HK-2 (cell line): ENCODE results near the gene ADGRV1.
"Not testable (repeated sequence)": the region's sequence is repeated elsewhere in the genome, so short reads cannot be mapped to it uniquely, and the experiment has no call there.

Experiments used
- DNase-seq: peaks from one replicate; pipeline ENCODE4 v3.0.0-alpha.2; 2018; ENCODE audit not compliant: unreplicated experiment

ADGRV1 gene

DNA sequence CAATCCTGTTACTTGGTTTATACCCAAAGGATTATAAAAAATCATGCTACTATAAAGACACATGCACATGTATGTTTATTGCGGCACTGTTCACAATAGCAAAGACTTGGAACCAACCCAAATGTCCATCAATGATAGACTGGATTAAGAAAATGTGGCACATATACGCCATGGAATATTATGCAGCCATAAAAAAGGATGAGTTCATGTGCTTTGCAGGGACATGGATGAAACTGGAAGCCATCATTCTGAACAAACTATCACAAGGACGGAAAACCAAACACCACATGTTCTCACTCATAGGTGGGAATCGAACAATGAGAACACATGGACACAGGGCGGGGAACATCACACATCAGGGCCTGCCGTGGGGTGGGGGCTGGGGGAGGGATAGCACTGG lies 34.5 kb downstream of the ADGRV1 start:
- not testable (repeated sequence) for DNase-seq

DNA sequence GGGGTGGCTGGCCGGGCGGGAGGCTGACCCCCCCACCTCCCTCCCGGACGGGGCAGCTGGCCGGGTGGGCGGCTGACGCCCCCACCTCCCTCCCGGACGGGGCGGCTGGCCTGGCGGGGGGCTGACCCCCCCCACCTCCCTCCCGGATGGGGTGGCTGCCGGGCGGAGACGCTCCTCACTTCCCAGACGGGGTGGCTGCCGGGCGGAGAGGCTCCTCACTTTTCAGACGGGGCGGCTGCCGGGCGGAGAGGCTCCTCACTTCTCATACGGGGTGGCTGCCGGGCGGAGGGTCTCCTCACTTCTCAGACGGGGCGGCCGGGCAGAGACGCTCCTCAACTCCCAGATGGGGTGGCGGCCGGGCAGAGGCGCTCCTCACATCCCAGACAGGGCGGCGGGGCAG lies 37.2 kb downstream of the ADGRV1 start:
- DNase-seq = not testable (repeated sequence)

DNA sequence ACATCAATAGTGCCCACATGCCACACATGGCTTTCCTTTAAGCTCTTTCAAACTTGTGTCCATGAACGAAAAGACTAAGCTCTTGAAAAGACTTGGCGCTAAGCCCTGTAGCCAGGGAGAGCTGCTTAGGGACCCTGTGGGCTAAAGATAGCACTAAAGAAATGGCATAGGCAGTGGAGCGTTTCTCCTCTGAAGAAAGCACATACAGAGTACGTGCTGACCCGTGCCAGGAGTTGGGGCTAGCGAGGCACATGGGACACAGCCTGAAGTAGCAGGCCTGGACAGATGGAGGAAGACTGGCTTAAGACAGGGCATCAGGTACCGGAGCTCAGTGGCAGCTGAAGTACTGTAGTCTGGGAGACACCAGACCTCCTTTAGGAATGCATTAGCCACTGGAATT lies 39.7 kb downstream of the ADGRV1 start:
- DNase-seq = no peak

GRCh38 chr5:90600307-90600706 lies 41.7 kb downstream of the ADGRV1 start:
- not testable (repeated sequence) for DNase-seq

GRCh38 chr5:90601468-90601867 lies 42.9 kb downstream of the ADGRV1 start:
- DNase-seq = no peak

DNA sequence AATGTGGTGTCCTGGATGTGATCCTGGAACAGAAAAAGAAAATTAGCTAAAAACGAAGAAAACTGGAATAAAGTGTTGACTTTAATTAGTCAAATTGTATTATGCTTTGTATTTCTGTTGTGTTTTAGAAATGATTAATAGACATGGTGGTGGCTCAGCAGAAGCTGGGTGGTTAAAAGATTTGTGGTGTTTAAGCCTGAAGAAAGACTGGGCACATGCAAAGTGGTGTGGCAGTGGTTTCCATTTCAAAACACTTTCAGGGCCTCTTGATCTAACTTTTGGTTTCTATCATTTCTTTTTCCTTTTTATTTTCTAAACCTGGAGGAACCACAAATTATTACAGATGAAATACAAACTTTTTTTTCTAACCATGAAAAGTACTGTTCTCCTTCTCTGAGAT lies 44.1 kb downstream of the ADGRV1 start:
- DNase-seq = no peak

- no peak for DNase-seq
Observed at GRCh38 chr5:90606539-90606938, 47.9 kb downstream of the ADGRV1 start.

GRCh38 chr5:90612919-90613318 lies 54.3 kb downstream of the ADGRV1 start:
- no peak for DNase-seq

GRCh38 chr5:90613459-90613858 lies 54.9 kb downstream of the ADGRV1 start:
- DNase-seq = no peak

DNA sequence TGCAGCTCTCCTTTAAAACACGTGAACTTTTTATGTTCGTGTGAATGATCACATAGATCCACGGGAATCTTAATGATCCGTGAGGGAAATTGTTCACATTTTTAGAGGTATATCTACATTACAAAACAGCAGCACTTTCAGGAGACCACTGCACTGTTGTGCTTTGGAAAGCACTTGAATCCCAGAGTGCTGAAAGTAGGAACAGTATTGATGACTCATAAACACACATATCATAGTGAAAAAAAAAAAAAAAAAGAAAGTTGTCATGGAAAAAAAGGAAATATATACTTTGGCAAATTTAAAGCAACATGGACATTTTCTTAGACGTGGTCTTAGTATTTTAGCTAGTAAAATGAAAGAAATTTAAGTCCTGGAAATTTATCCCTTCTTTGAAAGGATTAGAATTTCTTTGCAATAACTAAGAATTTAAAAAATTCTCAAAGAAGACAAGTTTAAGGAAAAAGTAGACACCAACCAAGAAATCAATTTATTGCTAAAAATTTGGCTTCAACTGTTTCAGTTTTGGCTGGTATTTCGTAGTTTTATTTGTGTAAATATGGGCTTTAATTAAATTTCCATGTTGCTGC lies 55.4 kb downstream of the ADGRV1 start:
- no peak for DNase-seq

DNA sequence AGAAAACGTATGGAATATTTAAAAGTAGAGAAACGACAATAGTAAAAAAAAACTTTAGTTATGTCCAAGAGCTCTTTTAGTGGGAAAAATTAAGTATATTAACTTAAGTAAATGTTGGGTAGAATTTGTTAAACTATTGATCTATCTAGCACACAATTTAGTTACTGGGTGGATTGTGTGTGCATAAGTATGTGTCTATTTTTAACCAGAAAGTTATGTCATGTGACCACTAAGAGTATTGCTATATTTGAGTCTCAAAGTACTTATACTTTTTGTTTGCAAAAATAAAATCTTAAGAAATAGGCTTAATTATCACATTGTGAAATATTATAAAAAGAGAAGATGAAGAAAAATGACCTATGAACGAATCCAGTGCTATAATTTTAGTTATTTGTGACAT lies 56.8 kb downstream of the ADGRV1 start:
- no peak for DNase-seq

- no peak for DNase-seq
Observed at GRCh38 chr5:90618071-90618470, 59.5 kb downstream of the ADGRV1 start.

GRCh38 chr5:90619762-90620161 lies 61.2 kb downstream of the ADGRV1 start:
- DNase-seq = not testable (repeated sequence)

DNA sequence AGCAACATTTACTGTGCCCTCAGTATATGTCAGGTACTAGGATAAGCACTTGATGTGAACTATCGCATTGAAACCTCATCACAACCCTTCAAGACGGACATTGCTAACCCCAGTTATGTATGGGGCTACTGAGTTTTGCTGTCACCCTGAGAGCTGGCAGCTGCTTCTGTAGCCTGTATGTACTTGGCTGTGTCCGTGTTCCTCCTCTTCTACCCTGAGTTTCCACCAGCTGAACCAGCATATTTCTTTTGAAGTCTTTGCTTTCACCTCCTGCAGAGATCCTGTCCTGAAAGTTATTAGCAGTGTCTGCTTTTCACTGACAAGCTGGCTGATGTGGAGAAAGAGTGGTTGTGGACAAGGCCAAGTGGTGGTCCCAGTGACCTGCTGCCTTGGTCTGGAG lies 63.3 kb downstream of the ADGRV1 start:
- DNase-seq = no peak

GRCh38 chr5:90626493-90626892 lies 67.9 kb downstream of the ADGRV1 start:
- DNase-seq = no peak

GRCh38 chr5:90628492-90628891 lies 69.9 kb downstream of the ADGRV1 start:
- no peak for DNase-seq

GRCh38 chr5:90632791-90633190 lies 74.2 kb downstream of the ADGRV1 start:
- DNase-seq = no peak

- no peak for DNase-seq
Observed at GRCh38 chr5:90636948-90637347, 78.4 kb downstream of the ADGRV1 start.

DNA sequence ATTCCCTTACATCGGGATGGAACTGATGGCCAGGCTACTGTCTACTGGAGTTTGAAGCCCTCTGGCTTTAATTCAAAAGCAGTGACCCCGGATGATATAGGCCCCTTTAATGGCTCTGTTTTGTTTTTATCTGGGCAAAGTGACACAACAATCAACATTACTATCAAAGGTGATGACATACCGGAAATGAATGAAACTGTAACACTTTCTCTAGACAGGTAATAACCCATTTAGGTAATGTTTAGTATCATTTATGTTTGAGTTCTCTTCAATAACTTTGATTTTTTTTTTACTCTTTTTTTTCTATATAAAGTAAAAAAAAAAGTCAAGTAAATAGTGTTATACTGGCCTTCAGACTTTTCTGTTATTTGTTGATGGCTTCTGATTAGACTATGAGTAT lies 79.1 kb downstream of the ADGRV1 start:
- no peak for DNase-seq

- no peak for DNase-seq
Observed at GRCh38 chr5:90638878-90639277, 80.3 kb downstream of the ADGRV1 start.

GRCh38 chr5:90640484-90641059 lies 82.0 kb downstream of the ADGRV1 start:
- no peak for DNase-seq

DNA sequence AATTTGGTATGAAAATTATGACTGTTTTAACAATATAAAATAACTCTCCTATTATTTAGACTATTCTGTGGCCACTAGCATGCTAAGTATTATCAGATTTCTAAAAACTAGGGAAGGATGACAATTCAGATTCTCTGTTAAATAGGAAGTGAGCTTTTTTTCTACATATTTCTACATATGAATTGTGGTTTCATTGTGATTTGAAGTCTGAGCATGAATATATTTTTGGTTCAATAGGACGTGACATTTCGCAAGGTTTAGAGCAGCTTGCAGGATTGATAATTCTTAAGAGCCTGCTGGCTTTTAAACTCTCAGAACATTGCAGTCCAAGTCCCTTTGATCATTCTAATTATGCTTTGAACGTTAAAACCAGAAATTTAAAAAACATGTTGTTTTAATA lies 82.9 kb downstream of the ADGRV1 start:
- no peak for DNase-seq

GRCh38 chr5:90642706-90643229 lies 84.2 kb downstream of the ADGRV1 start:
- DNase-seq = no peak

GRCh38 chr5:90644132-90644531 lies 85.5 kb downstream of the ADGRV1 start:
- no peak for DNase-seq
